GM18867 (cell line): ENCODE data around the gene PHB1.
"Not testable (repeated sequence)": the region's sequence is repeated elsewhere in the genome, so short reads cannot be mapped to it uniquely, and the experiment has no call there.

Experiments used
- ATAC-seq: cut with Tn5 transposase; IDR thresholded peaks from one replicate; pipeline ENCODE4 v1.9.1; 2021; ENCODE audit warnings: mild to moderate bottlenecking, moderate library complexity; ENCODE audit not compliant: unreplicated experiment

The PHB1 gene

DNA sequence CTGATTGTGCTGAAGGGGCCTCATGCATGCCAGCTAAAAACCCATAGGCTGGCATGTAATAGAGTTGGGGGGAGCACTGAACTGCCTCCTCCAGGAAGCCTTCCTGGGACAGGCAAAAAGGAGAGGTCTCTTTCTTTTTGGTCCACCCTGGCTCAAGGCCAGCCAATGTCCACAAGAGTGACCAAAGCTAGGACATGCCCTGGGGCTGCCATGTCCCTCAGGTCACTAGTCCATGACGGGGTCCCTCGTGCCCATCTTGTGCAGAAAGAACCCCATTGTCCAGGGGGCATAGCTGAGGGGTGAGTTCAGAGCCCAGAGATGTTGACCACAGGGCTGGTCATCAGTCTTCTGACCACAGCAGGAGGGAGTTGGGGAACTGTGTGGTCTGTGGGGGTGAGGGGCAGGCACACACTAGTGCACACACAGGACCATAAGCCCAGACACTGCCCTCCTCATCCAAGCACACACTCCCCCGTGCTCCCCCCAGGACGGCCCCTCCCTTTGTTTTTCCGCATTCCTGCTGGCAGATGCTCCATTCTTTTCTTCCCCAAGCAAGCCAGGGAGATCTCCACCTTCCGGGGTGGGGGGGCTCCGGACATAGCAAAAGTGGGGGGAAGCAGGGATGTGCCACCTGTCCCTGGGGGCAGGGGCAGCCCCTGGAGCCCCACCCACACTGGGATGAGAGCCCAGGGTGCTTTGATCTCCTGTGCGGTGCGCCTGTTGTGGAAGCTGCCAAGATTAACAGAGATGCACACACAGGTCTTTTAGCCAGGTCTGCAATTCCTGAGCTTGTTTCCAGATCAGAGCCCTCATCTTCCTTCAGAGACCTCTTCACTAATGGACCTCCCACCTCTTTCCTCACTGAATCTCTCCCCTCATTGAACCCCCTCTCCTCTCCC lies 25.2 kb upstream of the PHB1 start:
- no peak for ATAC-seq

DNA sequence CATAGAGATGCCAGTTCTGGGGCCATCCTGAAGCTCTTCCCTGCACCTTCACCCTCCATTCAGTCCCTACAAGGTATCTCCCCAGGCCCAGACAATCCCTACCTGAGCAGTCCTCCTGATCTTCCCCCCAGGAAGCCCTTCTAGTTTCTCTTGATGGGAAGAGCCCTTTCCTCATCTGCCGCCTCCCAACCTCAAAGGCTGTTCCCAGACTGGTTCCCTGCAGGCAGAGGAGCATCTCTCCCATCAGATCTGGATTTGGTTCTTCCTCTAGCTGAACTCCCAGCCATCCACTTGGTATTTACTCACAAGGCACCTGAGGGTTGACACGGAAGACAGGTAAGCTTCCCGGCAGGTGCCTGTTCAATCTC lies 24.6 kb upstream of the PHB1 start:
- ATAC-seq, result no peak

DNA sequence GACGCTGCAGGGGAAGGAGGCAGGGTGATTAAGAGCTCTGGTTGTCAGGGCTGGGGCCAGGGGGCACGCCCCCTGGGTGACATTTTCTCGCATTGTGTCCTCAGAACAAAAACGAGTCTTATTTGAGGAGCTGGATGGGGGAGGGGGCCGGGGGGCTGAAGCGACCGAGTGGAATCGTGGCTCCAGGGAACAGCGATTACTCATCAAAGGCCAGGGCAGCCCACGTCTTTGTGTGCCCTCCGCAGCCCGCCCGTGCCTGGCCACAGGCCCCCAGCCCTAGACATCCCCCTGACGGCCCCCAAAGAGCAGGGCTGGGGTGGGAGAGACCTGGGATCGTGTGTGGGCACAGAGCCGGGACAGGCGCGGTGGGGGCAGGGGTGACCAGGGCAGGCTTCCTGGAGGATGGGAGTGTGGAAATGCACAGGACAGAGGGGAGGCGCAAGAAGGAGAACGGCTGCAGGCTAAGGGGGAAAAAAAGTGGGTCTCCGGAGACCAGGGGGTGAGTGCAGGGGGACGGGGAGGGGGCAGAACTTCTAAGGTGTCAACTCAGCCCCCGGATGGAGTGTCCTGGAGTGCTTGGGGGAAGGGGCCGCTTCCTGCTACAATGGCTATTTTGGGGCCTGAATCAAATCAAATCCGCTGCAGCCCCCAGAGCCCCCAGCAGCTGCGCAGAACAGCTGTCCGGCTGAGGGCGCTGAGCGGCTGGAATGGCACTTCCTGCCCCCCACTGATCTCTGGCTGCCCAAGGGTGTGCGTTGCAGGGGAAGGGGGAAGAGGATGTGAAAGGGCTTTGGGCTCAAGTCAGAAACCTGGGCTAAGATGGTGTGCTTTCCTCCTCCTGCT lies 24.0 kb upstream of the PHB1 start:
- no peak for ATAC-seq

DNA sequence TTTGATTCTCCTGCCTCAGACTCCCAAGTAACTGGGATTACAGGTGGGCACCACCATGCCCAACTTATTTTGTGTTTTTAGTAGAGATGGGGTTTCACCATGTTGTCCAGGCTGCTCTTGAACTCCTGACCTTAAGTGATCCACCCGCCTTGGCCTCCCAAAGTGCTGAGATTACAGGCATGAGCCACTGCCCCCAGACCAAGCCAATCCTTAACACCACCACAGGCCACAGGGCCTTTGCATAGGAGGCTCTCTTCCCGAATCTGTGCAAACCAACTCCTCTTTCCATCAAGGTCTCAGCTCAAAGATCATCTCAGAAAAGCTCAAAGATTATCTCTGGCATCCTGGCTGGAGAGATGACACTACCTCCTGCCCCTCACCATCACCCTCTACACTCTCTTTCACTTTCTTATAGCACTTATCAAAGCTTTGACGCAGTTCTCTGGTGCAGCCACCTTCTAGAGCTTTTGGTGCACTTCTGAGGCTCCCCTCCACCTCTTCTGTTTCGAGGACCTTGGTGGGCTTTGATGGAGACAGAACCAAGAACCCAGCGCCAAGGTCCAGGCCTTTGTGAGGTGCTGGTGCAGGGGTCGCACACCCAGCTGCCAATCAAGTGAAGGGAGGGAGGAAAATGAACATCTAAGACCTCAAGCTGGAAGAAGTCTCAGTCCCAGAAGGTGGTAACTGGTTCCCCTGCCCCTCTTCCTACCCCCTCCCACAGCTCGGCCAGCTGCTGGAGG lies 23.2 kb upstream of the PHB1 start:
- ATAC-seq, result no peak

DNA sequence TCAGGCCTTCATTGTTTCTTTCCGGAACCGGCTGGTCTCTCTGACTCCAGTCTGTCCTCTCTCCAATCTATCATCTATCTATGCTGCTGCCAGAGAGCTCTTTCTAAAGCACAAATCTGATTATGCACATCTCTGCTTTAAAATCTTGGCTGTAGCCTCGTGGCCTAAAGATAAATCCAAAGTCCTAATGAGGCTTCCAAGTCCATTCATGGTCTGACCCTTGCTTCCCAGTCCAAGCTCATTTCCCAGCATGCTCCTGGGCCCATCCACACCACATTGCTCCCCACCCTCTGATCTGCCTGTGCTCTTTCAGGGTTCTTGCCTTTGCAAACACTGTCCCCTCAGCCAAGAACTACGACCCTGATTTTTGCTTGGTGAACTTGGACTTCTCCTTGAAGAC lies 21.5 kb upstream of the PHB1 start:
- ATAC-seq, result no peak

DNA sequence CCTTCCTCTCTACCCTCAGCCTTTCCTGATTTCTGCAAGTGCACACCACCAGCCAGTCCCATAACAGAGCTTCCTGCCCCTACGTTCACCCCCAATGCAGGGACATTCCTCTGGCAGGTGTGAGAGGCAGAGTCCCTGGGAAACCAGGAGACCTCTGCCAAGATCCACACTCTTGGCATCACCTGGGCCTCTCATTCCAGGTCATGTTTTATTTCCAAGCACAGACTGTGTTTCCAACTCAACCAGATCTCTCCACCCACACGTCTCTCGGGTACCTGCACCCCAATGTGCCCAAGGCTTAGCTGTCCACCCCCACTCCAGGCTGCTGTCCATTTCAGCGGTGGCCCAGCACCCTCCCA lies 21.0 kb upstream of the PHB1 start:
- no peak for ATAC-seq

DNA sequence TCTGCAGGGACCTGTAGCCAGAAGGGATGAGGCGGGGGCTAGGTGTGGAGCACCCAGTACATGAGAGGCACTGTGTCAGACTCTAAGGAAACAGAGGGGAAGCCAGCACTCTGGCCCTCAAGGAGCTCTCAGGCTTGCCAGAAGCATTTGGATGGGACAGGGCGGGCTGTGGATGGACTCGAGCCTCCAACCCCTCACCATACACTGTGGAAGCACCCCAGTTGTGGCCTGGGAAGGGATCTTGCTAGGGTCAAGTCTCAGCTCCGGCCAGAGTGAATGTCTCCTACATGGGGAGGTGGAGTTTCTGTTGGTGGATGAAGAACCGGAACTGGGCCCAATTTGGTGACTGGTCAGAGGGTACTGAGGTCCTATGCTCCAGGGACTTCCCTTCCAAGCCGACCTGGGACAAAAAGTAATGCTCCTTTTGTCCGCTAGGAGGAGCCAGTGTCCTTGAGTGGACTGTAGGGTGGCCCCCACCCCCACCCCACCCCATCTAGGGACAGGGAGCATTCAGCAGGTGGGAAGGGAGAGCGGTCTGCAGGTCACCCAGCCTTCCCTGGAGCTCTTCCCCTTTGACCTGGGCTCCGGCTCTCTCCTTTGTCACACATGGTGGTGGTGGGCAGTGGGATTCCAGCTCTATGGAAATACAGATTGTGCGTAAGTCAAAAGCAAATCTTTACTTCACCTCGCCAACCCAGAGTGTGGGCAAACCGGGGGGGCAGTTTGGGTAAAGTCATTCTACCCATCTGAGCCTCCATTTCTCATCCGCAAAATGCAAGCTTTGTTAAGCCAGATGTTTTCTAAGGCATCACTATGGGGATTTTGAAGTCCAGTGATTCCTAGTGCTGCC lies 20.4 kb upstream of the PHB1 start:
- ATAC-seq, result no peak

DNA sequence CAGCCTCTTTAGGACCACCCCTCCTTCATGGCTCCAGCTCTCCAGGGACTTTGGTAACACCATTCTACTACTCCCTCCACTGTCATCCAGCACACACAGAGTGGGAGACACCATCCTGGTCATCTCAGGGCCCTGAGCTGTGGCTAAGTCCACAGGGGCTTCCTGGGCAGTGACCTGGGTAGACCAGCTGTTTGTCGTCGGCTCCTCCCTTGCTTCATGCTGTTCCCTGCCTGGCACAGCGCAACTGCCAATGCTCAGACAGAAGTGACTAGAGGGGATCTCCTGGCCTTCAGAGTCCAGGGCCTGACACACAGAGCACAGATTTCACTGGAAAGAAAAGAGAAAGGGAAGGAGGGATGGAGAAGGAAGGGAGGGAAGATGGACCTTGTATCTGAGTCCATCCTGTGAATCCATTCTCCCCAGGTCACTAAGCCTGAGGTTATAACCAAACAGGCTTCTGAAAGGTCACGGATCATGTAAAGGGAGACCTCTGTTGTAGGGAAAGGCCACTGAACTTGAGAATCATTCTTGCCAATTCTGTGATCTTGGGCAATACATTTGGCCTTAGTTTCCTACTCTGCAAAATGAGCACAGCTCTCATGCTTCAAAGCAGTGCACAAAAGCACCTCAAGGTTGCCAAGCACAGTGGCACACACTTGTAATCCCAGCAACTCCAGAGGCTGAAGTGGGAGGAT lies 18.5 kb upstream of the PHB1 start:
- no peak for ATAC-seq

DNA sequence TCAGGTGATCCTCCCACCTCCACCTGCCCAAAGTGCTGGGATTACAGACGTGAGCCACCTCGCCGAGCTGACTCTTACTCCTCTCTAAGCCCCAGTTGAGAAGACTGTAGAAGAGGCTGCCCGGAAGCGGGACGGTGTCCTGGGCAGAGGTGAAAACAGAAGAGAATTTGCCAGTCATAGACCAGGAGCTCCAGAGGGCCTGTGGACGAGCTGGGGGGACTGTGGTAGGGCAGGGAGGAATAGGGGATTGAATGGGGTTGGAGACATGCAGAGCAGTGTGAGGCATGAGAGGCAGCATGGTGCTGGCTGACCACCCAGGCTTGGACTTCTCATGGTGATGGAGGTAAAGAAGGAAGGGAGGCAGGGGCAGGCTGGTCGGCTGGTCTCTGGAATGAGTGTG lies 17.1 kb upstream of the PHB1 start:
- ATAC-seq, result no peak

DNA sequence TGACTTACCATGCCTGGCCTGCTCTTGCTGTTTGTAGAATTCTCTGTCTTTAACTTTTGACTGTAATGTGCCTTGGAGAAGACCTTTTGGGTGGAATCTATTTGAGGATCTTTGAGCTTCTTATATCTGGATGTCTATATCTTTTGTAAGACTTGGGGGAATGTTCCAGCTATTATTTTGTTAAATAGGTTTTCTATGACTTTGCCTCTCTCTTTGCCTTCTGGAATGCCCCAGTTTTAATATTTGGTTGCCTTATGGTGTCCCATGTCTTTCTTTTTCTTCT lies 10.3 kb upstream of the PHB1 start:
- no peak for ATAC-seq

DNA sequence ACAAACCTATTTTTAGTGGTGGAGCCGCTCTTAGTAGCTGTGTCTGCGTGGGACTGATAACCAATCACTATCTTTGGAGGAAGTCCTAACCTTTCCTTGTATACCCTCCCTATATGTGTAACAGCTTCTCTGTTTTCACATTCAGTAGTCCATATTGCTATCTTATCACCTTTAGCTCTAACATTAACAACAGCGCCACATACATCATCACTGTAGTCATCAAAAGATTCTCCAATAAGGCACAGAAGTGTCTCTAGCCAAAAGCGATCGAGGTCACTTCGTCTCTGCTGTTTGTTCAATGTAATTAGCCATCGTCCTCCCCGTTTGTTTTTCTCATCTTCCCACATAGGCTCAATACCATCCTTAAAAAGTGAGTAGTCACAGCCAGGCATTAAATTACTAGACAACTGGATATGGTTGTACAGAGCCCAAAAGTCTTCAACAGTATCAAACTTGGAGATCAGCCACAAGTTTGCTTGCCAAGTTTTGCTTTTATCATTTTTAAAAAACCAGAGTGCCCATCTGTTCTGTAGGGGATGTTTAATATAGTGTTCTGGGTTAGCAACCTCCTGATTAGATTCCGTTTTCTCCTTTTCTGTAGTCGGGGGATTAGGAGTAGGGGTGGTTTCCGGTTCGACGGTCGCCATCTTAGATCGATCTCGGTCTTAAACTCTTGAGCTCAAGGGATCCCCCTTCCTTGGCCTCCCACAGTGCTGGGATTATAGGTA lies 9.8 kb upstream of the PHB1 start:
- not testable (repeated sequence) for ATAC-seq

DNA sequence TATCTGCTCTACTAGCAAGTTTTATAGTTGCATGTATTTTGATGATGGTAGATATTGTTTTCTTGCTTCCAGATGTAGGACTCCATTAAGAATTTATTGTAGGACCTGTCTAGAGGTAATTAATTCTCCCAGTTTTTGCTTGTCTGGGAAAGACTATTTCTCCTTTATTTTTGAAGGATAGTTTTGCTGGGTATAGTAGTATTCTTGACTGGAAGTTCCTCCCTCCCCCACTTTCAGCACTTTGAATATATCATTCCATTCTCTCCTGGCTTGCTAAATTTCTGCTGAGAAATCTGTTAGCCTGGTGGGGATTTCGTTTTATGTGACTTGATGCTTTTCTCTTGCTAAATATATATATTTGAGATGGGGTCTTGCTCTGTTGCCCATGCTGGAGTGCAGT lies 8.0 kb upstream of the PHB1 start:
- no peak for ATAC-seq

DNA sequence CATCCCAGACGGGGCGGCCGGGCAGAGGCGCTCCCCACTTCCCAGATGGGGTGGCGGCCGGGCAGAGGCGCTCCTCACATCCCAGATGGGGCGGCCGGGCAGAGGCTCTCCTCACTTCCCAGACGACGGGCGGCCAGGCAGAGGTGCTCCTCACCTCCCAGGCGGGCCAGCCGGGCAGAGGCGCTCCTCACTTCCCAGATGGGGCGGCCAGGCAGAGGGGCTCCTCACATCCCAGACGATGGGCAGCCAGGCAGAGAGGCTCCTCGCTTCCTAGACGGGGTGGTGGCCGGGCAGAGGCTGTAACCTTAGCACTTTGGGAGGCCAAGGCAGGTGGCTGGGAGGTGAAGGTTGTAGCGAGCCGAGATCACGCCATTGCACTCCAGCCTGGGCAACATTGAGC lies 5.1 kb upstream of the PHB1 start:
- not testable (repeated sequence) for ATAC-seq

DNA sequence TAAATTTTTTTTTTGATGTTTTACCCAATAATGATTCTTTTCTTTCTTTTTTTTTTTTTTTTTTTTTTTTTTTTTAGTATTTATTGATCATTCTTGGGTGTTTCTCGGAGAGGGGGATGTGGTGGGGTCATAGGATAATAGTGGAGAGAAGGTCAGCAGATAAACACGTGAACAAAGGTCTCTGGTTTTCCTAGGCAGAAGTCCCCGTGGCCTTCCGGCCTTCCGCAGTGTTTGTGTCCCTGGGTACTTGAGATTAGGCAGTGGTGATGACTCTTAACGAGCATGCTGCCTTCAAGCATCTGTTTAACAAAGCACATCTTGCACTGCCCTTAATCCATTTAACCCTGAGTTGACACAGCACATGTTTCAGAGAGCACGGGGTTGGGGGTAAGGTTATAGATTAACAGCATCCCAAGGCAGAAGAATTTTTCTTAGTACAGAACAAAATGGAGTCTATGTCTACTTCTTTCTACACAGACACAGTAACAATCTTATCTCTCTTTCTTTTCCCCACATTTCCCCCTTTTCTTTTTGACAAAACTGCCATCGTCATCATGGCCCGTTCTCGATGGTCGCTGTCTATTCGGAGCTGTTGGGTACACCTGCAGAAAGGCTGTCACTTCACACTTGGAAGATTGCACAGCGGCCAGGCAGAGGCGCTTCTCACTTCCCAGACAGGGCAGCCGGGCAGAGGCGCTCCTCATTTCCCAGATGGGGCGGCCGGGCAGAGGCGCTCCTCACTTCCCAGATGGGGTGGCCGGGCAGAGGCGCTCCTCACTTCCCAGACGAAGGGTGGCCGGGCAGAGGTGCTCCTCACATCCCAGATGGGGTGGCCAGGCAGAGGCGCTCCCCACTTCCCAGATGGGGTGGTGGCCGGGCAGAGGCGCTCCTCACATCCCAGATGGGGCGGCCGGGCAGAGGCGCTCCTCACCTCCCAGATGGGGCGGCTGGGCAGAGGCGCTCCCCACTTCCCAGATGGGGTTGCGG lies 4.4 kb upstream of the PHB1 start:
- not testable (repeated sequence) for ATAC-seq

DNA sequence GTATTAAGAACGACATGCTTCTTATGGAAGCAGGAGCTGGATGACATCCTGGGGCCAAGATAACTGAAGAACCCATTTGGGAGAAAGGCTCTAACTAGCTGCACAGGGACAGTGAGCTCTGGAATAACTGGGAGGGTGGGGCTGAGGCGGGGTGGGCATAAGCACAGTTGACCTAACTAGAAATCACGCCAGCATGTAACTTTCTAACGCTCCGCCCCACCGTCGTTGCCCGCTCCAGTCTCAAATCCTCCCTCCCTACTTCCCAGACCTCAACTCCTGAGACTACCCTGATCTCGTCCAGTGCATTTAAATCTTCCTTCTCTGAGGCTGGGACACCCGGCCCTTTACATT lies 436 bp downstream of the PHB1 start:
- ATAC-seq, result peak; percentile 4

DNA sequence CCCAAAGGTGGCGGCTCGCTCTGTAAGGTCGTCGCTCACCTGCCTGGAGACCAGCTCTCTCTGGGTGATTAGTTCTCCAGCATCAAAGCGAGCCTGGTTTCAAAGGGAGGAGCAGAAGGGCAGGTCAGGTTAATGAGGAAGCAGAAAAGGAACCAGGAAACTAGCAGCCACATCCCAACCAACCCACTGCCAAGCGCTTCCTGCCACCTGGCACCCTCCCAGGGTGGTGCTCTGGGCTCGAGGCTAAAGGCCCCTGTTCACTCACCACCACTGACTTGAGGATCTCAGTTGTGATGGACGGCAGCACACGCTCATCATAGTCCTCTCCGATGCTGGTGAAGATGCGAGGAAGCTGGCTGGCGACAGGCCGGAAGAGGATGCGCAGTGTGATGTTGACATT lies 5.6 kb downstream of the PHB1 start:
- no peak for ATAC-seq

DNA sequence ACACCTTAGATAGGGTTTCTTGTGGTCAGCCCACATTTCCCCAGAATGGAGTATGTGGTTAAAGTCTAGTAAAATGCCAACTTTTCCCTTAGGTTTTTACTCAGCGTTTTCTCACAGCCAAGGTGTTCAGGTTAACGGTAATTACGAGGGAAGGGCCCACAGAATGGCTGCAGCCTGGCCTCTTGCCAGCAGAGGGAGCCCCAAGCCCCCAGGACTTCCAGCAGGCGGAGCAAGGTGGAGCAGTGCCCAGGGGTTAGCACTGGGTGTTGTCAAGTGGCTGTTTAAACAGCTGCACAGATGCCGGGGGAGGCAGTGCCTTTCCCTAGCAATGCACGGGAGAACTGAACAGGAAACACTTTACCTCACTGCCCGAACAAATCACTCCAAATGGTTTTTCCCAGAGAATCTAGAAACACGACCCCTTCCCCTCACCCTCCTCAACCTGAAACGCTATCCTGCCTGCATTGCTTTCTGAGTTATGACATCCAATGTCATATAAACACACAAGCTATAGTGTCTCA lies 6.6 kb downstream of the PHB1 start:
- ATAC-seq, result peak; percentile 62

DNA sequence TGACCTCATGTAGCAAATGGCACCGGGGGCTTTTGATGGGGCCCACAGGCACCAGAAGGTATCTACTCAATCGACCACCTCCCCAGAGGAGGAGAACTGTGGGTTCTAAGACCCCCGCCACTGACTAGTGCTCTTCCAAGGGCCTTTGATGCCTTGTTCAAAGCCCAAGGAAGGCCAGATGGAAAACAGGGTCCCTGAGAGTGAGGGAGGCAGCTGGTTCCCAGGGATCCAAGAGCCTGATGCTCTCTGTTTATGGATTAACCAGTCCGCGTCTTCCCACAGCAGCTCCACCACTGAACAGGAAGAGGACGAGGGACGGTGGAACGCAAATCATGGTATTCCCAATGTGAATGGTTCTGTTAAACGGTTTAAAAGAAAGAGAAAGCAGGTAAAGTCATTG lies 7.6 kb downstream of the PHB1 start:
- no peak for ATAC-seq
